Inflammatory macrophage treated with lipopolysaccharide for 1 hour (primary cell): ENCODE measurements around the gene GRIN1.

Source experiments
- DNase-seq, 2 donors: peaks; one replicate each; pipeline ENCODE4 v3.0.0-alpha.2; 2020 to 2022

GRIN1 gene

GRCh38 chr9:137166380-137167229, 27.7 kb downstream of the GRIN1 start:
- no peak for DNase-seq

DNA sequence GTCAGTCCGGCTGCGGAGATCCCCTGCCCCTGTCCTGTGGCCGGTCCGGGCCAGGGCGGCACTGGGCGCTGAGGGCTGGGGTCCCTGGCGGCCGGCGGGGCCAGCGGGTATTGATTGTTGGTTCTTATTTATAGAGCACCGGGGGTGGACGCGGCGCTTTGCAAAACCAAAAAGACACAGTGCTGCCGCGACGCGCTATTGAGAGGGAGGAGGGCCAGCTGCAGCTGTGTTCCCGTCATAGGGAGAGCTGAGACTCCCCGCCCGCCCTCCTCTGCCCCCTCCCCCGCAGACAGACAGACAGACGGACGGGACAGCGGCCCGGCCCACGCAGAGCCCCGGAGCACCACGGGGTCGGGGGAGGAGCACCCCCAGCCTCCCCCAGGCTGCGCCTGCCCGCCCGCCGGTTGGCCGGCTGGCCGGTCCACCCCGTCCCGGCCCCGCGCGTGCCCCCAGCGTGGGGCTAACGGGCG, 28.4 kb downstream of the GRIN1 start:
- no peak for DNase-seq

DNA sequence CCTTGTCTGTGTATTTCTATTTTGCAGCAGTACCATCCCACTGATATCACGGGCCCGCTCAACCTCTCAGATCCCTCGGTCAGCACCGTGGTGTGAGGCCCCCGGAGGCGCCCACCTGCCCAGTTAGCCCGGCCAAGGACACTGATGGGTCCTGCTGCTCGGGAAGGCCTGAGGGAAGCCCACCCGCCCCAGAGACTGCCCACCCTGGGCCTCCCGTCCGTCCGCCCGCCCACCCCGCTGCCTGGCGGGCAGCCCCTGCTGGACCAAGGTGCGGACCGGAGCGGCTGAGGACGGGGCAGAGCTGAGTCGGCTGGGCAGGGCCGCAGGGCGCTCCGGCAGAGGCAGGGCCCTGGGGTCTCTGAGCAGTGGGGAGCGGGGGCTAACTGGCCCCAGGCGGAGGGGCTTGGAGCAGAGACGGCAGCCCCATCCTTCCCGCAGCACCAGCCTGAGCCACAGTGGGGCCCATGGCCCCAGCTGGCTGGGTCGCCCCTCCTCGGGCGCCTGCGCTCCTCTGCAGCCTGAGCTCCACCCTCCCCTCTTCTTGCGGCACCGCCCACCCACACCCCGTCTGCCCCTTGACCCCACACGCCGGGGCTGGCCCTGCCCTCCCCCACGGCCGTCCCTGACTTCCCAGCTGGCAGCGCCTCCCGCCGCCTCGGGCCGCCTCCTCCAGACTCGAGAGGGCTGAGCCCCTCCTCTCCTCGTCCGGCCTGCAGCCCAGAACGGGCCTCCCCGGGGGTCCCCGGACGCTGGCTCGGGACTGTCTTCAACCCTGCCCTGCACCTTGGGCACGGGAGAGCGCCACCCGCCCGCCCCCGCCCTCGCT, 29.0 kb downstream of the GRIN1 start:
- DNase-seq = peak in 1 of 2 donors; percentile 5

DNA sequence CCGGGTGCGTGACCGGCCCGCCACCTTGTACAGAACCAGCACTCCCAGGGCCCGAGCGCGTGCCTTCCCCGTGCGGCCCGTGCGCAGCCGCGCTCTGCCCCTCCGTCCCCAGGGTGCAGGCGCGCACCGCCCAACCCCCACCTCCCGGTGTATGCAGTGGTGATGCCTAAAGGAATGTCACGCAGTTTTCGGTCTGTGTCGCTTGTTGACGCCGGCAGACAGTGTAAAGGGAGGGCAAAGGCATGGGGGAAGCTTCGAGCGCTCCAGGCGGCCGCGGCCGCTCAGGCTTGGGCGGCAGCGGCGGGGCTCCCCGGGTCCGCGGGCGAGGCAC, 29.6 kb downstream of the GRIN1 start:
- no peak for DNase-seq

- DNase-seq = no peak
These were observed 30.2 kb downstream of the GRIN1 start for GRCh38 chr9:137168904-137169856.

GRCh38 chr9:137169896-137170358, 31.0 kb downstream of the GRIN1 start, which contains the start of gene LRRC26:
LRRC26 (minus strand) TSS chr9:137170051; CDS start chr9:137169943, 108 bp downstream.
- DNase-seq = no peak

- DNase-seq = no peak
These were observed 31.7 kb downstream of the GRIN1 start for GRCh38 chr9:137170486-137171148.

- DNase-seq = no peak
These were observed 32.4 kb downstream of the GRIN1 start for GRCh38 chr9:137171149-137171900.

DNA sequence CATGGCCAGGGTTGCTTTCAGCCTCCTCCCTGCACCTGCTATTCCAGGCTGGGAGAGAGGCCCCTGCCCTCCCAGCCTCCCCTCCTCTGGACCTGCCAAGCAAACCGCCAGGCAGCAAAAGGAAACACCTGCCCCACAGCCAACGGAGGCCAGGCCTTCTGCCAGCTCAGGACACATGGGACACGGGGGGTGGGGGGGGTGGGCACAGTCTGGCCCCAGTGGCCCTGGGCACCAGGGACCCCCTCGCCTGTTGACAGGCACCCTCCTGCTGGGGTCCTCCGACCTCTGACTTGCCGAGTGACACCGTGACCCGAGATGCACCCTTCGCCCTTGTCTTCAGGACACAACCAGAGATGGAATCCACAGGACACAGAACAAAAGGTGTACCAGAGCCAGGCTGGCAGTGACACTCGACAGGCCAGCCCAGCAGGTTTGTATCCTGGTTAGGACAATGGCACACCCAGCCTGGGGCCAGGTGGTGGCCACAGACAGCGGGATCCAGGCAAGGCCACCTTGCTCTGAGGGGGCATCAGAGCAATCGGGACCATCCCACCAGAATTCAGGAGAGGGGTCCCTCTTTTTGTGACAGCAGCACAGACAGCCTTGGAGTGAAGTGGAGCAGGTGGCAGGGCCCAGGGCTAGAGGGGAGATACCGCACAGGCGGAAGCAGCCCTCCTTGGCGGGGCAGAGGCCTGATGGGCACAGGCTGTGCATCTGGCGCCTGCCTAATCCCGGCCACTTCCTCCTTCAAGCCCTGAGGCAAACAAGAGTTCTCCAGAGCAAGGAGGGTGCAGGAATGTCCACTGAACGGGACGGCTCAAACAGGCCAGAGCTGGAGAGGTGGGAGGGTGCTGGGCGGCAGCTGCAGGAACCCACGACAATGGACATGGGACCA, 34.2 kb downstream of the GRIN1 start:
- DNase-seq = no peak

DNA sequence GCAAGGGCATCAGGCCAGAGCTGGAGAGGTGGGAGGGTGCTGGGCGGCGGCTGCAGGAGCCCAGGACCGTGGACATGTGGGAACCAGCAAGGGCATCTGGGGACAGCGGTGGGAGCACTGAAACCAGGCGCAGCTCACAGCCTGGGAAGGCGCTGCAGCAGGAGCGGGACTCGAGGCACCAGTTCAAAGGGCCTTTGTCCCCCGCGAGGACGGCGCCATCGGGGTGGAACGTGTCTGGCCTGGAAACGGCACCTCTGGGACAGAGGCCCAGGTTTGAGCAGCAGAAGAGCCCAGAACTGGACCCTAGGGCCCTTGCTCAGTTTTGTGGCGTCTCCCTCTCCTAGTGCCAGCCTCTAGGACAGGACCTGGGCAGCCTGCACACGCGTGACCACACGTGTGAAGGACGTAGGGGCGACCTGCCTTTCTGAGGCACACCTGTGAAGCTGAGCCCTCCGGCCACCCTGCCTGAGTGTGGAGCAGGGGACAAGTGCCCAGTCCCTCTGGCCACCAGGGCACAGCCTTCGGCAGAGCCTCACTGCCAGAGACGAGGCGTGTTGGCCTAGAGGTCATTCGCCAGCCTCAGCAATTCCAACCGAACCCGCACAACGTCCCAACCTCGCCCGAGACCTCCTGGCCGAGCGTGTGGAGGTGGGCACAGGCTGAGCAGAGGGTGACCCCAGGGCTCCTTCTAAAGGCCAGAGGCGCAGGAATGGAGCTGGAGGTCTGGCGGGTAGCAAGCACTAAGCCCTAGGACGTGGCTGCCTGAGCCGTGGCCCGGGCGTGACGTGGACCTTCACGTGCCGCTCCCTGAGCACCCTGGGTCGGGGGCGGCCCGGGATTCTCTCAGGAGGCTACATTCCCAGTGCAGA, 35.1 kb downstream of the GRIN1 start:
- DNase-seq = no peak

DNA sequence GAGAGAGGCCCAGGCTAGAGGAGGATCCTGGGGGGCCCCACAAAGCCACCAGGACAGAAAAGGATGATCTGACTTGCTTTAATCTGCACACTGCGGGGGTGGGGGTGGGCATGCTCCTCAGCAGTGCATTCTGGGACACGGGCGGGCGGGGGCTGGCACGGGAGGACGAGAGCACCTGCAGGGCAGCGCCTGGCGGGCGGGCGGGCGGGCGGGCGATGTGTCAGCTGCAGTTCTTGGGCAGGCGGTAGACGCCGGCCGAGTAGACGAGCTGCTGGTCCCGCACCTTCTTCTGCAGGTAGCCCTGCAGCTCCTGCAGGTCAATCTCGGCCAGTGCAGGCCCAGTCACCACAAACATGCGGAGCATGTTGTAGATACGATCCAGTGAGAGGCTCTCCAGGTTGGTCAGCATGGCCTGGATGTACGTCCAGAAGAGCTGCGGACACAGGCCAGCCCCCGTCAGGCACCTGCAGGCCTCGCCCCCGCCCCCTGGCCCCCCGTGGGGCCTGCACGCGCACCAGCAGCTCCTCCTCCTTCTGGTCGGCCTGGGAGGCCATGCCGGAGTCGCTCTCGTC, 35.9 kb downstream of the GRIN1 start:
- DNase-seq = no peak

GRCh38 chr9:137175345-137175961, 36.5 kb downstream of the GRIN1 start:
- no peak for DNase-seq

- DNase-seq = peak; percentile 12 to 14
These were observed 37.6 kb downstream of the GRIN1 start for GRCh38 chr9:137176302-137177182.

DNA sequence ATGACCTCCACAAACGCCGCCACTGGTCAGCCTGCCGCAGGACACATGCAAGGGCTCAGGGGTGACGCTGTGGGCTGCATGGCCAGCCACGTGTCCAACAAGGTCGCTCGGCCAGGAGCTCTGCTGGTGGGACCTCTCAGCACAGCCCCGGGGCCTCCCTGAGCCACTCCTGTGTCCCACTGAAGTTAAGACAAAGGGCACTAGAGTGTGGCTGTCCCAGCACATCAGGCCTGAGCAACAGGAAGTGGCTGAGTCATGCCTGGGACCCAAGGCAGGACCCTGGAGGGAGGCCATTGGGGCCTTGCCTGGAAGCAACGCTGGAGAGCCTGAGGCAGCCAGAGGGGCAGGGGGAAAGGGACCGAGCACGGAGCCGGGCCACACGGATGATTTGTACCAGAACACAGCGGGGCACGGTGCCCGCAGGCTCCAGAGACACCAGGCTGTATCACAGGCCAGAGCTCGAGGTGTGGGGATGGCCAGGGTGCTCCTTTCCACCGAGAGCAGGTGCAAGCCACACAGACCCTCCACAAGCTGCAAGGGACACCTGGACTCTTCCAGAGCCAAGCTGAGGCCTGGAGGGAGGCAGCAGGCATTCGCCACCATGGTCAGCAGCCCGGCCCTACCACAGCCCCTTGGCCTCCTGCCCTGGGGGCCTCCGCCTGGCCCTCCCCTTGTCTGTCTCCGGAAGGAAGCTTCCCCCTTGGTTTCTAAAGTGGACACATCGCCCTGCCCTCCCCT, 39.4 kb downstream of the GRIN1 start:
- no peak for DNase-seq

DNA sequence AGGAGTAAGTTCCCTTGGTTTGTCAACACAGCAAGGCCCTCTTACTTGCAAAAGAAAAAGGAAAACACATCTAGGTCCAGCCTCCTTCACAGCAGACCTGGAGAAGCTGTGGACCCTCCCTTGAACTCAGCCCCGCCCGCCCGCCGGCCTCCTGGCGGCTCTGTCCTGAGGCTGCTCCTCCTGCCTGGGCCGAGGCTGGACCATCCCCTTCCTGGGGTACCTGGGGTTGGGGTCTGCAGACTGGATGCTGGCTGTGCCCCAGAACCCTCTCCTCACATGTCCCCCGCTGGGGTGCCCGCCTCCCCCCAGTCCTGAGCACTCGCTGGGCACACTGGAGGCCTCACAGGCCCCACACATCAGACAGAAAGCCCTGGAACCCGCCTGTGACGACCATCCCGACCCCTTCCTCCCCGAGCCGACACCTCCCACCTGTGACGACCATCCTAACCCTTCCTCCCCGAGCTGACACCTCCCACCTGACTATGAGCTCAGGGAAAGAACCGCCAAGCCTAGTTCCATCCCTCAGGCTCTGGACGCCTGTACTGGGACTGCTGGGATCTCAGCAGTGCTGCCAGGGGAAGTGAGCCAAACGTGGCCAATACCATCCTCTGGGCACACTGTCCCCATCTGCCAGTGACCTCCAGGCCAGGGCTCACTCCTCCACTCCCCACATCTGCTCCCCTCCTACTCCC, 40.1 kb downstream of the GRIN1 start:
- no peak for DNase-seq

- no peak for DNase-seq
These were observed 40.8 kb downstream of the GRIN1 start for GRCh38 chr9:137179761-137180160.
